ENCODE results near the gene TMED7. TPM values are rescaled to one million over a fixed set of nuclear protein-coding genes. Genes with fewer than 3 reads are reported as not detected.
A peak's percentile ranks its signal among the peaks of the same experiment; 100 is the strongest.

TMED7 gene
- total and polyA plus RNA-seq, 11 donors: 22.0 to 99.1 (median 76.4) TPM

GRCh38 chr5:115585265-115585664 lies 40.6 kb downstream of the TMED7 start:
- ATAC-seq: no peak
- TF ChIP-seq CTCF (IDR thresholded peaks at IDR 0.05) (no peak), POLR2A (IDR thresholded peaks at IDR 0.05) (no peak)
- intact Hi-C loops (cut with DNase I): loop anchor here in 9 of 10 donors (2.0 to 10.0 kb wide), 5 partner anchors 208 to 490 kb away; no protein-coding TSS in a partner anchor

GRCh38 chr5:115584501-115584900 lies 41.3 kb downstream of the TMED7 start:
- intact Hi-C loops (cut with DNase I): loop anchor here in 2 of 10 donors (2.0 to 10.0 kb wide), 2 partner anchors 274 to 490 kb away; no protein-coding TSS in a partner anchor
- 87 to 97% (median 94%) methylated on average over 1 of the region's 1 CpG for WGBS, 4 donors
- TF ChIP-seq POLR2A (IDR thresholded peaks at IDR 0.05) (no peak), CTCF (IDR thresholded peaks at IDR 0.05) (no peak)

More at GRCh38 chr5:115585265-115585664, 40.6 kb downstream of the TMED7 start:
- H3K27me3 ChIP-seq: no peaks in the 10 kb centered on the region
- peaks cover 0 to 28% (median 5%) of the 10 kb centered on the region in 12 donors for H3K4me1 ChIP-seq
- peaks cover 0 to 9% (median 7%) of the 10 kb centered on the region in 9 donors for H3K36me3 ChIP-seq
- DNase-seq: no peak
- H3K4me3 ChIP-seq: no peak overlapping the region
- WGBS, 4 donors: 95 to 100% (median 97%) methylated on average over 1 of the region's 1 CpG
- no peak overlapping the region for H3K27ac ChIP-seq
- no peaks in the 10 kb centered on the region for H3K9me3 ChIP-seq

GRCh38 chr5:115583474-115583873 lies 42.4 kb downstream of the TMED7 start:
- H3K27me3 ChIP-seq: no peaks in the 10 kb centered on the region
- H3K4me3 ChIP-seq: no peak overlapping the region
- peak in 1 of 5 donors; percentile 30 for DNase-seq
- peaks cover 0 to 13% (median 9%) of the 10 kb centered on the region in 9 donors for H3K36me3 ChIP-seq
- peaks cover 0 to 19% (median 0%) of the 10 kb centered on the region in 12 donors for H3K4me1 ChIP-seq
- no peak overlapping the region for H3K27ac ChIP-seq
- WGBS, 4 donors: 39 to 74% (median 62%) methylated on average over 3 of the region's 3 CpGs
- ATAC-seq: peak in 2 of 4 donors; percentile 55 to 68
- TF ChIP-seq CTCF (IDR thresholded peaks at IDR 0.05) (no peak), POLR2A (IDR thresholded peaks at IDR 0.05) (no peak)
- H3K9me3 ChIP-seq: no peaks in the 10 kb centered on the region
- intact Hi-C loops (cut with DNase I): loop anchor here in 1 of 10 donors (10.0 kb wide), 1 partner anchor 489 kb away; no protein-coding TSS in a partner anchor

More at GRCh38 chr5:115584501-115584900, 41.3 kb downstream of the TMED7 start:
- H3K4me1 ChIP-seq: peaks cover 0 to 28% (median 3%) of the 10 kb centered on the region in 12 donors
- no peak overlapping the region for H3K4me3 ChIP-seq
- H3K27me3 ChIP-seq: no peaks in the 10 kb centered on the region
- peaks cover 0 to 13% (median 9%) of the 10 kb centered on the region in 9 donors for H3K36me3 ChIP-seq
- no peaks in the 10 kb centered on the region for H3K9me3 ChIP-seq
- no peak overlapping the region for H3K27ac ChIP-seq
- DNase-seq (no peak), ATAC-seq (no peak)

- no peak for DNase-seq
- Histone ChIP-seq H3K4me3 (no peak overlapping the region), H3K36me3 (peaks cover 0 to 13% (median 9%) of the 10 kb centered on the region in 9 donors), H3K27me3 (no peaks in the 10 kb centered on the region), H3K27ac (no peak overlapping the region), H3K4me1 (peaks cover 0 to 13% (median 0%) of the 10 kb centered on the region in 12 donors), H3K9me3 (peaks cover 0 to 4% (median 0%) of the 10 kb centered on the region in 12 donors)
- TF ChIP-seq CTCF (IDR thresholded peaks at IDR 0.05): no peak
- TF ChIP-seq POLR2A (IDR thresholded peaks at IDR 0.05): no peak
- WGBS, 4 donors: 92 to 98% (median 97%) methylated on average over 2 of the region's 2 CpGs
- no peak for ATAC-seq
- intact Hi-C loops (cut with DNase I): loop anchor here in 1 of 10 donors (10.0 kb wide), 1 partner anchor 486 kb away; no protein-coding TSS in a partner anchor
Measured at GRCh38 chr5:115580941-115581340, 44.9 kb downstream of the TMED7 start.

Measured in heart left ventricle (tissue), 16 donors.